ENCODE measurements around the gene TRIM38. TPM values are rescaled to one million over a fixed set of nuclear protein-coding genes. Genes with fewer than 3 reads are reported as not detected.

The TRIM38 gene
- total and polyA plus RNA-seq, 2 donors (not counting 3 experiments of a cell fraction or from before 2014, with no cell fraction given): 5.1 to 13.2 TPM

GRCh38 chr6:25987845-25988244 lies 25.2 kb downstream of the TRIM38 start:
- H2AFZ ChIP-seq (ENCODE audit: low read depth, low read length): no peak overlapping the region
- no peaks in the 10 kb centered on the region for H3K27me3 ChIP-seq (ENCODE audit: control insufficient read depth in 2 of 2, insufficient read depth in 2 of 2, low read length in 2 of 2)
- H3K79me2 ChIP-seq (ENCODE audit: control insufficient read depth, insufficient read depth, low read length): no peaks in the 10 kb centered on the region
- ChIA-PET POLR2A (no interaction called here), CTCF (no interaction called here)
- H3K4me1 ChIP-seq (ENCODE audit: control insufficient read depth, extremely low read depth, insufficient read depth, low read length): peaks cover 6% of the 10 kb centered on the region
- dilution Hi-C loops (cut with MboI; ENCODE audit: extremely low pct_ligation_motif_present, low sequenced_read_pairs): no loop called here
- FAIRE-seq (no peak), DNase-seq (ENCODE audit: low read depth, low spot score) (no peak)
- no peak for TF ChIP-seq JUN (IDR thresholded peaks at IDR 0.05; ENCODE audit: borderline replicate concordance, insufficient read depth, insufficient read length, low read depth)
- TF ChIP-seq, protein P1, sequence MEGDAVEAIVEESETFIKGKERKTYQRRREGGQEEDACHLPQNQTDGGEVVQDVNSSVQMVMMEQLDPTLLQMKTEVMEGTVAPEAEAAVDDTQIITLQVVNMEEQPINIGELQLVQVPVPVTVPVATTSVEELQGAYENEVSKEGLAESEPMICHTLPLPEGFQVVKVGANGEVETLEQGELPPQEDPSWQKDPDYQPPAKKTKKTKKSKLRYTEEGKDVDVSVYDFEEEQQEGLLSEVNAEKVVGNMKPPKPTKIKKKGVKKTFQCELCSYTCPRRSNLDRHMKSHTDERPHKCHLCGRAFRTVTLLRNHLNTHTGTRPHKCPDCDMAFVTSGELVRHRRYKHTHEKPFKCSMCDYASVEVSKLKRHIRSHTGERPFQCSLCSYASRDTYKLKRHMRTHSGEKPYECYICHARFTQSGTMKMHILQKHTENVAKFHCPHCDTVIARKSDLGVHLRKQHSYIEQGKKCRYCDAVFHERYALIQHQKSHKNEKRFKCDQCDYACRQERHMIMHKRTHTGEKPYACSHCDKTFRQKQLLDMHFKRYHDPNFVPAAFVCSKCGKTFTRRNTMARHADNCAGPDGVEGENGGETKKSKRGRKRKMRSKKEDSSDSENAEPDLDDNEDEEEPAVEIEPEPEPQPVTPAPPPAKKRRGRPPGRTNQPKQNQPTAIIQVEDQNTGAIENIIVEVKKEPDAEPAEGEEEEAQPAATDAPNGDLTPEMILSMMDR (IDR thresholded peaks at IDR 0.05; ENCODE audit: extremely low read depth in 1 of 2, insufficient read depth in 1 of 2, low read depth in 1 of 2, low read length in 2 of 2): no peak
- TF ChIP-seq EZH2 (IDR thresholded peaks at IDR 0.05; ENCODE audit: borderline replicate concordance, low read depth, low read length, severe bottlenecking): no peak
- no peak for TF ChIP-seq POLR2A (IDR thresholded peaks at IDR 0.05; ENCODE audit: low read depth, low read length)
- TF ChIP-seq MYC (IDR thresholded peaks at IDR 0.05; ENCODE audit: low read depth, low read length): no peak
- TF ChIP-seq MAX (IDR thresholded peaks at IDR 0.05; ENCODE audit: insufficient read depth, insufficient read length): no peak
- no peak for TF ChIP-seq GATA2 (IDR thresholded peaks at IDR 0.05; ENCODE audit: insufficient read depth, insufficient read length, low read depth, low read length)
- TF ChIP-seq POLR2AphosphoS5 (IDR thresholded peaks at IDR 0.05; ENCODE audit: insufficient read depth, low read depth, low read length): no peak
- no peak for TF ChIP-seq FOS (IDR thresholded peaks at IDR 0.05; ENCODE audit: borderline replicate concordance, insufficient read depth, low read length)
- no peaks in the 10 kb centered on the region for H3K9me1 ChIP-seq (replicated peaks; ENCODE audit: control insufficient read depth, extremely low read depth, insufficient read depth, low read length)
- no peaks in the 10 kb centered on the region for H4K20me1 ChIP-seq (replicated peaks; ENCODE audit: control insufficient read depth, extremely low read depth, insufficient read depth, low read length)
- no peak overlapping the region for H3K27ac ChIP-seq (ENCODE audit: insufficient read depth, low read depth, low read length)
- H3K4me2 ChIP-seq (ENCODE audit: insufficient read depth, low read length): no peak overlapping the region
- H3K9me3 ChIP-seq (replicated peaks; ENCODE audit: control insufficient read depth, insufficient read depth, low read length): no peaks in the 10 kb centered on the region
- H3K36me3 ChIP-seq (ENCODE audit: control insufficient read depth in 2 of 2, extremely low read depth in 1 of 2, insufficient read depth in 2 of 2, low read length in 2 of 2): peaks cover 7 to 13% of the 10 kb centered on the region in 2 experiments
- no TSS peak for BruUV-seq (replicated peaks)
- intact Hi-C loops (cut with micrococcal nuclease): no loop called here
- no peak overlapping the region for H3K9ac ChIP-seq (replicated peaks; ENCODE audit: extremely low read depth, insufficient read depth, low read length)
- H3K4me3 ChIP-seq (replicated peaks in 1 of 3; ENCODE audit: insufficient read depth in 1 of 3, low read depth in 1 of 3, low read length in 3 of 3): no peak overlapping the region

All from endothelial cell of umbilical vein (primary cell).